A549 (cell line): ENCODE data around the gene PARP6.

ENCODE experiments used
- BCL3 ChIP-seq: fragments of >200 bp; sonication (Bioruptor Twin); formaldehyde crosslinking; IDR thresholded peaks from 3 replicates; pipeline ENCODE4 v1.6.1; 2016
- CHD2 ChIP-seq: fragments of 150-350 bp; IDR thresholded peaks from 2 replicates; pipeline ENCODE4 v1.6.1; 2014; ENCODE audit warnings: low read length; ENCODE audit not compliant: partially characterized antibody

- no peak for TF ChIP-seq BCL3
- TF ChIP-seq CHD2 = no peak
Observed at GRCh38 chr15:72272997-72273352, 621 bp upstream of the PARP6 start.
